Posterior vena cava (tissue), 2 donors: ENCODE measurements around the gene ATP1A2. TPM values are rescaled to one million over a fixed set of nuclear protein-coding genes. Genes with fewer than 3 reads are reported as not detected.

Experiments
- DNase-seq: peaks from one replicate; pipeline ENCODE4 v3.0.0-alpha.2; 2020; ENCODE audit warnings: low spot score
- intact Hi-C, 2 donors: fragments of 100-400 bp; cut with DNase I; formaldehyde crosslinking; loops; one replicate each; pipeline versions ENCODE4 v1.14.1 to v1.14.2; 2022 to 2023
- total RNA-seq, 2 donors: library from RNA; stranded (reverse); fragmentation: NEBNext Ultra II Directional; extraction: Animal tissue kit (Norgen Biotek cat#: 25700); gene quantifications; one replicate each; pipeline ENCODE4 v1.2.1, GENCODE V29; 2021
- donor health status: DM: yes; HTN: yes; CAD: no.
- donor health status: DM: yes; HTN: yes; CAD: no.

The ATP1A2 gene
- total RNA-seq, 2 donors from 2014 or later: 4.1 to 10.8 TPM

DNA sequence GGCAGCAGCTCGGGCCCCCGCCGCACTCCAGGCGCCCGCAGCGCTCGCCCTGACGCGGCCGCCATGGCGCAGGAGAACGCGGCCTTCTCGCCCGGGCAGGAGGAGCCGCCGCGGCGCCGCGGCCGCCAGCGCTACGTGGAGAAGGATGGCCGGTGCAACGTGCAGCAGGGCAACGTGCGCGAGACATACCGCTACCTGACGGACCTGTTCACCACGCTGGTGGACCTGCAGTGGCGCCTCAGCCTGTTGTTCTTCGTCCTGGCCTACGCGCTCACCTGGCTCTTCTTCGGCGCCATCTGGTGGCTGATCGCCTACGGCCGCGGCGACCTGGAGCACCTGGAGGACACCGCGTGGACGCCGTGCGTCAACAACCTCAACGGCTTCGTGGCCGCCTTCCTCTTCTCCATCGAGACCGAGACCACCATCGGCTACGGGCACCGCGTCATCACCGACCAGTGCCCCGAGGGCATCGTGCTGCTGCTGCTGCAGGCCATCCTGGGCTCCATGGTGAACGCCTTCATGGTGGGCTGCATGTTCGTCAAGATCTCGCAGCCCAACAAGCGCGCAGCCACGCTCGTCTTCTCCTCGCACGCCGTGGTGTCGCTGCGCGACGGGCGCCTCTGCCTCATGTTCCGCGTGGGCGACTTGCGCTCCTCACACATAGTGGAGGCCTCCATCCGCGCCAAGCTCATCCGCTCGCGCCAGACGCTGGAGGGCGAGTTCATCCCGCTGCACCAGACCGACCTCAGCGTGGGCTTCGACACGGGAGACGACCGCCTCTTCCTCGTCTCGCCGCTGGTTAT is 31.4 kb upstream of the ATP1A2 start:
- DNase-seq: no peak
- intact Hi-C loops: no loop called here

- DNase-seq: no peak
- intact Hi-C loops: no loop called here
Measured at GRCh38 chr1:160084771-160085321, 30.7 kb upstream of the ATP1A2 start.

- DNase-seq: peak; percentile 95
- intact Hi-C loops: no loop called here
Measured at GRCh38 chr1:160085686-160086455, 29.7 kb upstream of the ATP1A2 start.

DNA sequence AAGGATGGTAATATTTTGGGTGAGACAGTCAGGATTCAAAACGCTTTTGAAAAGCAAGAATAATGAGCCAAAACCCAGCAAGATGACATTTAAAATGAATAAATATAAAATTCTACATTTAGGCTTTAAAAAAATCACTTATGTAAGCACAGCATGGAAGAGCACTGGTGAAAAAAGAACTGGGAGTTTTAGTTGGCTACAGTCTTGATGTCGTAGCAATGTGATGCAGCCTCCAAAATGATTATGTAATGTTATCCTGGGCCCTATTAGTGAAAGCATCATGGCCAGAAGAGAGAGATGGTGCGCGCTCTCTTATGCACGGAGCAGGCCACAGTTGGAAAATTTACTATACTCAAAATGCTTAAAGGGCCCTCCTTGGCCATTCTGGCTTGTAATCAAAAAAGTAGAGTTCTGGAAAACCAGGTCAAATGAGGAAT is 29.1 kb upstream of the ATP1A2 start:
- intact Hi-C loops: no loop called here
- no peak for DNase-seq

DNA sequence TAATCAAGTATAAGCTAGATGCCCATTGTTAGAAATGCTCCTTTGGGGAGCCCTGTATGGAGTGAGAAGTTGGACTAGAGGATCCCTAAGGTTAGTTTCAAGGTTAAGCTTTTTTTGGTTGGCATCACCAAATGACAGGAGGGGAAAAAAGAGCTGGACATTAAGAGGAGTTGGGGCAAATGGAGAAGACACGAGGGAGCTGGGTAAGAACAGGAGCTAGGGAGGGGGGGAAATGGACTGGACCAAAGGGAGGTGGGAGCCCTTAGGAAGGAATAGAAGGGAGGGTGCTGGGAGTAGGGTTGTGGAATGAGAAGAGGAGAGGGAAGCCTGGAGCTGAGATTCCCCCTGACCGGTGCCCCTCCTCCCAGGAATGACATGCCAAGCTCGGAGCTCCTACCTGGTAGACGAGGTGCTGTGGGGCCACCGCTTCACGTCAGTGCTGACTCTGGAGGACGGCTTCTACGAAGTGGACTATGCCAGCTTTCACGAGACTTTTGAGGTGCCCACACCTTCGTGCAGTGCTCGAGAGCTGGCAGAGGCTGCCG is 28.4 kb upstream of the ATP1A2 start:
- intact Hi-C loops: no loop called here
- DNase-seq: no peak

GRCh38 chr1:160089883-160090282 is 25.7 kb upstream of the ATP1A2 start:
- intact Hi-C loops: no loop called here
- no peak for DNase-seq

- DNase-seq: no peak
- intact Hi-C loops: no loop called here
Measured at GRCh38 chr1:160090760-160091159, 24.8 kb upstream of the ATP1A2 start.

DNA sequence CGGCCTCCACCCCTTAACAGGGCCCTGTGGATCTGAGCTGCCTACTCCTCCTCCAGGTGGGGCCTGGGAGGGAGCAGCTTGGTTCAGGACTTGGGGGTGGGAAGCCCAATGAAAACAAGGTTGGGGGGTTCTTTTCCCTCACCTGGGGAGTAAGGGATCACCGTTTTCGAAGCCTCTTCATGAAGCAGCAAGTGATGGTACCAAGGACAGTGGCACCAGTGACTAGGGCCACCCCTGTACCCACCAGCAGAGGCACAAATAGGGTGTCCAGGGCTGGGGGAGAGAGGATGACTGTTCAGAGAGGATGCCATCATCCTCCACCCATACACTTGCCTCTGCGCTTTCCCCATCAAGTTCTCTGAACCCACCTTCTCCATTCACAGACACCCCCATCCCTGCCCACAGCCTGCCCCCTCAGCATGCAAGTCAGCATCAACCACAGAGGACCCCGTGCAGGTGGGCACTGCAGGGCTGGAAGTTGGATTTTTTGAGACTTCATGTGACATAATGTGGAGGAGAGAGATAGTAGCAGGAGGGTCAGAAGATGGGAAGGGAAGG is 23.8 kb upstream of the ATP1A2 start:
- intact Hi-C loops: no loop called here
- DNase-seq: no peak

GRCh38 chr1:160092366-160093068 is 23.0 kb upstream of the ATP1A2 start:
- no peak for DNase-seq
- intact Hi-C loops: no loop called here

DNA sequence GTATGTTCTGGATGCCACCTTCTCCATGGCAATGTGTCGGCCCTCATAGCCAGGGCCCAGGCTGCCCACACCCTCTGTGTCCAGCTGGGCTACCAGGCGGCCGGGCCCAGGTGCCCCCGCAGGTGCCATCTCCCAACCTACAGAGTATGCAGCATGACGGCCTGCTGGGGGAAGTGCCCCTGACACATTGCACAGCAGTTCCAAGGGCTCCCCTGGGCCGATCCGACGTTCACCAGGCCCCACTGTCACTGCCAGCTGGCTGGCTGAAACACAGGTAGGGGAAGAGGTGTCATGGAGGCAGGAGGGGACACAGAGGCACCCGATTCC is 22.5 kb upstream of the ATP1A2 start:
- DNase-seq: no peak
- intact Hi-C loops: no loop called here

- intact Hi-C loops: no loop called here
- DNase-seq: no peak
Measured at GRCh38 chr1:160093624-160094290, 21.8 kb upstream of the ATP1A2 start.

- no peak for DNase-seq
- intact Hi-C loops: no loop called here
Measured at GRCh38 chr1:160094291-160094625, 21.3 kb upstream of the ATP1A2 start.

DNA sequence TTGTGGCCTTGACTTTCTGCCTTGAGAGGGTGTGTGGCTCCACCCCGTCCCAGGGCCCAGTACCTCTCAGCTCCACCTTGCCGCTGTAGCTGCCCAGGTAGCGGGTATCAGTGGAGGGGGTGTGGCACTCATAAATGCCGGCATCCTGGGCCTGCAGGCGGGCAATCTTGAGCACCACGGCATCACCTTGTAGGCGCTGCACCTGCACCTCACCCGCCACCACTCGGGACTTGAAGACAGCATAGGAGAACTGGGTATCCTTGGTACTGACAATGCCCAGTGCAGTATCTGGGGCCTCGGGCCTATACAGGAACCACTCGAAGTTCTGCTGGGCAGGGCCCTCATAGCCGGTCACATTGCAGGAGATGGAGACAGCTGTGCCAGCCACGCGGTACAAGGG is 20.8 kb upstream of the ATP1A2 start:
- intact Hi-C loops: no loop called here
- no peak for DNase-seq

DNA sequence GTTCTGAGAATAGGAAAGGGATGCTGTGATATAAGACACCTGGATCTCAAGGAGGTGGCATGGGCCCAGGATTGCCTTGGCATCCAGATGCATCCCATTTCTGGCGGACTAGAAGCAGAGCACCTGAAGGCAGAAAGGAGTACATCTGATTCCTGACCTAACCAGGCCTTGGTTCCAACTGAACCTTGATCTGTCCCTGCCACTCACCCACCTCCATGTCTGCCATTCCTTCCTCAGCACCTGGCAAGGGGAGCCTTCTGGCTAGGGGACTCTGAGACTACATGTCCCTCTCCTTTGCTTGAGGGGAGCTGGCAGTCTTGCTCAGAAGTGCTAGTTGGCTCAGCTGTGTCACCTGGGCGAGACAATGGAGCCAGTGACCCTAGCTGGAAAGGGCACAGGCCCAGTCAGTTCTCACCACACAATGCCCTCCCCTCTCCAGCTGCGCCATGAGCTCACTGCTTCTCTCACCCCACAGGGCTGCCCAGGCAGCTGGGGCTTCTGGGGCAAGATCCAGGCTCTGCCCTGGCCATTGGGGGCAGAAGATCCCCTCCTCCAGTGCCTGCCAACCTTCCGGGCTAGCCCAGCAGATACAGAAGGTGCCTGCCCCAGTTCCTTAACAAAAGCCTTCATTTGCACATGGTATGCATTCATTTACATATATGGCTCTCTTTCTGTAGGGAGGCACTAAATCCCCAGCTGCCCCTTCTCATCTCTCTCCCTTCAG is 20.0 kb upstream of the ATP1A2 start:
- no peak for DNase-seq
- intact Hi-C loops: no loop called here

- no peak for DNase-seq
- intact Hi-C loops: no loop called here
Measured at GRCh38 chr1:160096274-160097116, 19.1 kb upstream of the ATP1A2 start.

DNA sequence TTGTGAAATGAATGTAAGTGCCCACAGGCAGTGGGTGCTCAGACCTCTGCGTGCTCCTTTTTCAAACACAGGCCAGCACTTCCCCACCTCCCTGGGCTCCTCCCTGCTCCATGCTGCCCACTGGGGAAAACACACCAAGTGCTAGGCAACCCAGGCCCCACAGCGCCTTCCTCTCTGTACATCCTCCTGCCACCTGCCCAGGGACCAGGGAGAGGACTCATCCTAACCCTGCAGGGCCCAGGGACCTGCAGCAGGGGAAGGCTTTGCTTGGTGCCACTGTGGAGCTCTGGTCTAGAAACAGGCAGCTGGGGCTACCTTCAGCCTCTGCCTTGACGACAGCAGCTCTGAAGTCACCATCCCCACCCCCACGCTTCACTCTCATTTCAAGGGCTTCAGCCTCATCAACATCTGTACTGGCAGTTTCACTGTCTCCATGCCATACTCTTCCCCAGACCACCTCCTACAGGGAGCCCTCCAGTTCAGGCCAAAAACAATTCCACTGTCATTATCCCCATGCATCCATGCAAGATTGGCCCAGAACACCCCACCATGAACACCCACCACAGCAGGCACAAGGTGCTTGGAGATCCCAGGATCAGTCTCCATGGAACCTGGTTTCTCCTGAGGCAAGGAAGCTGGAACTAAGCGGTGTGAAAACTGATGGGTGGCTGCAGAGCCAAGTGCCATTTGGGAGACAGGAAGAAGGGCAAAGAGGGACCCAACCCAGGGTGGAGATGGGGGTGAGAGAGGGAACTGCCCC is 18.2 kb upstream of the ATP1A2 start:
- intact Hi-C loops: no loop called here
- DNase-seq: no peak
